ENCODE results near the gene CKM.
"Not testable (repeated sequence)": the region's sequence is repeated elsewhere in the genome, so short reads cannot be mapped to it uniquely, and the experiment has no call there.

Gene CKM

GRCh38 chr19:45320997-45321775 is 1.5 kb downstream of the CKM start:
- no peak for DNase-seq (ENCODE audit: low read depth)

- no peak for DNase-seq (ENCODE audit: low read depth)
These were observed 7.4 kb downstream of the CKM start for GRCh38 chr19:45315304-45315703.

GRCh38 chr19:45314708-45315245 is 7.9 kb downstream of the CKM start:
- DNase-seq (ENCODE audit: low read depth), result no peak

GRCh38 chr19:45312285-45312684 is 10.4 kb downstream of the CKM start:
- not testable (repeated sequence) for DNase-seq (ENCODE audit: low read depth)

GRCh38 chr19:45311621-45312020 is 11.1 kb downstream of the CKM start:
- peak; percentile 48 for DNase-seq (ENCODE audit: low read depth)

GRCh38 chr19:45309322-45309721 is 13.4 kb downstream of the CKM start:
- not testable (repeated sequence) for DNase-seq (ENCODE audit: low read depth)

GRCh38 chr19:45307361-45307760 is 15.3 kb downstream of the CKM start:
- no peak for DNase-seq (ENCODE audit: low read depth)

GRCh38 chr19:45306518-45307027 is 16.1 kb downstream of the CKM start:
- no peak for DNase-seq (ENCODE audit: low read depth)

- peak; percentile 19 for DNase-seq (ENCODE audit: low read depth)
These were observed 16.6 kb downstream of the CKM start for GRCh38 chr19:45306040-45306439.

GRCh38 chr19:45305421-45305820 is 17.3 kb downstream of the CKM start:
- DNase-seq (ENCODE audit: low read depth), result peak; percentile 29

GRCh38 chr19:45305007-45305406 is 17.7 kb downstream of the CKM start:
- DNase-seq (ENCODE audit: low read depth), result no peak

GRCh38 chr19:45304141-45304926 is 18.3 kb downstream of the CKM start:
- no peak for DNase-seq (ENCODE audit: low read depth)

- no peak for DNase-seq (ENCODE audit: low read depth)
These were observed 19.2 kb downstream of the CKM start for GRCh38 chr19:45303269-45304060.

GRCh38 chr19:45302416-45302815 is 20.3 kb downstream of the CKM start:
- DNase-seq (ENCODE audit: low read depth), result no peak

- DNase-seq (ENCODE audit: low read depth), result no peak
These were observed 23.0 kb downstream of the CKM start for GRCh38 chr19:45299719-45300118.

- no peak for DNase-seq (ENCODE audit: low read depth)
These were observed 24.4 kb downstream of the CKM start for GRCh38 chr19:45298264-45298663.

GRCh38 chr19:45297674-45298073 is 25.0 kb downstream of the CKM start:
- DNase-seq (ENCODE audit: low read depth), result no peak

- no peak for DNase-seq (ENCODE audit: low read depth)
These were observed 26.3 kb downstream of the CKM start for GRCh38 chr19:45296355-45296754.

GRCh38 chr19:45295873-45296272 is 26.8 kb downstream of the CKM start:
- DNase-seq (ENCODE audit: low read depth), result no peak

- DNase-seq (ENCODE audit: low read depth), result no peak
These were observed 28.2 kb downstream of the CKM start for GRCh38 chr19:45294291-45295029.

- no peak for DNase-seq (ENCODE audit: low read depth)
These were observed 29.0 kb downstream of the CKM start for GRCh38 chr19:45293682-45294081.
